ENCODE data around the gene ESRP2.

GRCh38 chr16:68273459-68273858 is 37.5 kb upstream of the ESRP2 start:
- TF ChIP-seq CTCF (IDR thresholded peaks at IDR 0.05) (no peak), POLR2A (IDR thresholded peaks at IDR 0.05) (no peak)
